Loucy (cell line): Measurements from ENCODE around the gene BEST1.

Source experiments
- EZH2phosphoT487 ChIP-seq: fragments of 200-600 bp; IDR thresholded peaks from 2 replicates; pipeline ENCODE4 v1.6.1; 2018; ENCODE audit warnings: antibody characterized with exemption, mild to moderate bottlenecking, moderate library complexity, borderline replicate concordance
- TF ChIP-seq, protein P1 (sequence below): fragments of 200-600 bp; sonication (generic); conservative IDR thresholded peaks from 2 replicates; pipeline ENCODE4 v1.5.1; 2014; ENCODE audit warnings: mild to moderate bottlenecking, antibody characterized with exemption, low read length

DNA sequence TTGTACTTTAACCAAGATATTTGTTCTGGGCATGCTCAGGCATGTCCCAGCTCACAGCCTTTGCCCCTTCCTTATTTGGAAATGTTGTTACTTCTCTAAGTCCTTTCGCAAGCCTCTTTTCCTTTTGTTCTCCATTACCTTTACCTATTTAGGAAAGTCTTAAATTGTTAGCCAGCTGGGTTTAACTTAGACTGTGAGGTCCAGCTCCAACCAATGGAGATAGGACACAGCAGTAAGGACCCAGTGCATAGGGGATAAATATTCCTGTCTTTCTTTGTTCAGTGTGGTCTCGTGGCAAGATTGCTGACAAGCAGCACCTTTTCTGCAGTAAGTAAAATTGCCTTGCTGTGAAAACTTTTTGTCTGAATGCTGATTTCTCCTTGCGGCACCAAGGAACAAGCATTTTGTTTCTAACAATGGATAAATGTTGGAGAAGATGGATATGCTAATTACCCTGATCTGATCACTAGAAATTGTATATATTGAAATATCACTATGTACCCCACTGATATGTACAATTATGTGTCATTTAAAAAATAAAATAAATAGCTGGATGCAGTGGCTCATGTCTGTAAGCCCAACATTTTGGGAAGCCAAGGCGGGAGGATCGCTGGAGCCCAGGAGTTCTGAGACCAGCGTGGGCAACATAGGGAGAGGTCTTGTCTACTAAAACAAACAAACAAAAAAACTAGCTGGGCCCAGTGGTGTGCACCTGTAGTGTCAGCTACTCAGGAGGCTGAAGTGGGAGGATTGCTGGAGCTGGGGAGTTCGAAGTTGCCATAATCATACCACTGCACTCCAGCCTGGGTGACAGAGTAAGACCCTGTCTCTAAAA, 49.2 kb downstream of the BEST1 start:
- TF ChIP-seq, protein P1, sequence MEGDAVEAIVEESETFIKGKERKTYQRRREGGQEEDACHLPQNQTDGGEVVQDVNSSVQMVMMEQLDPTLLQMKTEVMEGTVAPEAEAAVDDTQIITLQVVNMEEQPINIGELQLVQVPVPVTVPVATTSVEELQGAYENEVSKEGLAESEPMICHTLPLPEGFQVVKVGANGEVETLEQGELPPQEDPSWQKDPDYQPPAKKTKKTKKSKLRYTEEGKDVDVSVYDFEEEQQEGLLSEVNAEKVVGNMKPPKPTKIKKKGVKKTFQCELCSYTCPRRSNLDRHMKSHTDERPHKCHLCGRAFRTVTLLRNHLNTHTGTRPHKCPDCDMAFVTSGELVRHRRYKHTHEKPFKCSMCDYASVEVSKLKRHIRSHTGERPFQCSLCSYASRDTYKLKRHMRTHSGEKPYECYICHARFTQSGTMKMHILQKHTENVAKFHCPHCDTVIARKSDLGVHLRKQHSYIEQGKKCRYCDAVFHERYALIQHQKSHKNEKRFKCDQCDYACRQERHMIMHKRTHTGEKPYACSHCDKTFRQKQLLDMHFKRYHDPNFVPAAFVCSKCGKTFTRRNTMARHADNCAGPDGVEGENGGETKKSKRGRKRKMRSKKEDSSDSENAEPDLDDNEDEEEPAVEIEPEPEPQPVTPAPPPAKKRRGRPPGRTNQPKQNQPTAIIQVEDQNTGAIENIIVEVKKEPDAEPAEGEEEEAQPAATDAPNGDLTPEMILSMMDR, result no peak
- TF ChIP-seq EZH2phosphoT487, result no peak
